ENCODE data around the gene MYBL2.
A peak's percentile ranks its signal among the peaks of the same experiment; 100 is the strongest.

MYBL2 gene

GRCh38 chr20:43723735-43724134 is 56.8 kb downstream of the MYBL2 start:
- no peak for DNase-seq (ENCODE audit: low read depth)

GRCh38 chr20:43724383-43724782 is 57.5 kb downstream of the MYBL2 start:
- no peak for DNase-seq (ENCODE audit: low read depth)

- DNase-seq (ENCODE audit: low read depth): no peak
Observed at GRCh38 chr20:43725666-43726065, 58.8 kb downstream of the MYBL2 start.

GRCh38 chr20:43726333-43726732 is 59.4 kb downstream of the MYBL2 start:
- DNase-seq (ENCODE audit: low read depth): no peak

GRCh38 chr20:43726811-43727338 is 60.0 kb downstream of the MYBL2 start, which contains the start of gene GTSF1L:
Gene GTSF1L, minus strand, starts transcription at chr20:43727002. Its CDS starts 308 bp downstream, at chr20:43726694.
- DNase-seq (ENCODE audit: low read depth): no peak

- DNase-seq (ENCODE audit: low read depth): no peak
Observed at GRCh38 chr20:43727980-43728590, 61.2 kb downstream of the MYBL2 start.

GRCh38 chr20:43728686-43729255 is 61.9 kb downstream of the MYBL2 start:
- DNase-seq (ENCODE audit: low read depth): no peak

GRCh38 chr20:43731469-43731868 is 64.6 kb downstream of the MYBL2 start:
- DNase-seq (ENCODE audit: low read depth): peak; percentile 23

GRCh38 chr20:43731927-43732326 is 65.0 kb downstream of the MYBL2 start:
- DNase-seq (ENCODE audit: low read depth): no peak

GRCh38 chr20:43736588-43737158 is 69.8 kb downstream of the MYBL2 start:
- DNase-seq (ENCODE audit: low read depth): no peak

GRCh38 chr20:43737925-43738324 is 71.0 kb downstream of the MYBL2 start:
- no peak for DNase-seq (ENCODE audit: low read depth)

- no peak for DNase-seq (ENCODE audit: low read depth)
Observed at GRCh38 chr20:43739148-43739749, 72.3 kb downstream of the MYBL2 start.

GRCh38 chr20:43740642-43741041 is 73.7 kb downstream of the MYBL2 start:
- no peak for DNase-seq (ENCODE audit: low read depth)

- no peak for DNase-seq (ENCODE audit: low read depth)
Observed at GRCh38 chr20:43744151-43744611, 77.3 kb downstream of the MYBL2 start.

GRCh38 chr20:43744966-43745730 is 78.2 kb downstream of the MYBL2 start:
- no peak for DNase-seq (ENCODE audit: low read depth)

GRCh38 chr20:43746344-43747137 is 79.6 kb downstream of the MYBL2 start:
- no peak for DNase-seq (ENCODE audit: low read depth)

GRCh38 chr20:43748274-43748673 is 81.4 kb downstream of the MYBL2 start:
- DNase-seq (ENCODE audit: low read depth): no peak

GRCh38 chr20:43749734-43750294 is 82.9 kb downstream of the MYBL2 start:
- no peak for DNase-seq (ENCODE audit: low read depth)

GRCh38 chr20:43750774-43751166 is 83.9 kb downstream of the MYBL2 start:
- no peak for DNase-seq (ENCODE audit: low read depth)

GRCh38 chr20:43751167-43752050 is 84.5 kb downstream of the MYBL2 start:
- no peak for DNase-seq (ENCODE audit: low read depth)
